ENCODE measurements around the gene TEX48.

Gene TEX48

GRCh38 chr9:114619191-114619761, 62.7 kb downstream of the TEX48 start:
- FAIRE-seq, result no peak

- FAIRE-seq, result no peak
Measured at GRCh38 chr9:114616684-114617520, 65.1 kb downstream of the TEX48 start.

All from G401.6 (cell line).